DOHH2 (cell line): ENCODE results near the gene CLEC18B.

Source experiments
- EZH2phosphoT487 ChIP-seq: fragments of 200-600 bp; sonication (generic); IDR thresholded peaks from 2 replicates; pipeline ENCODE4 v1.6.1; 2017; ENCODE audit warnings: borderline replicate concordance, mild to moderate bottlenecking, antibody characterized with exemption, low read length, moderate library complexity, mixed read lengths
- TF ChIP-seq, protein P1 (sequence below): fragments of 200-600 bp; sonication (generic); IDR thresholded peaks from one replicate; pipeline ENCODE4 v1.5.1; 2014; ENCODE audit warnings: antibody characterized with exemption, mild to moderate bottlenecking, low read depth, low read length; ENCODE audit not compliant: poor library complexity, severe bottlenecking

DNA sequence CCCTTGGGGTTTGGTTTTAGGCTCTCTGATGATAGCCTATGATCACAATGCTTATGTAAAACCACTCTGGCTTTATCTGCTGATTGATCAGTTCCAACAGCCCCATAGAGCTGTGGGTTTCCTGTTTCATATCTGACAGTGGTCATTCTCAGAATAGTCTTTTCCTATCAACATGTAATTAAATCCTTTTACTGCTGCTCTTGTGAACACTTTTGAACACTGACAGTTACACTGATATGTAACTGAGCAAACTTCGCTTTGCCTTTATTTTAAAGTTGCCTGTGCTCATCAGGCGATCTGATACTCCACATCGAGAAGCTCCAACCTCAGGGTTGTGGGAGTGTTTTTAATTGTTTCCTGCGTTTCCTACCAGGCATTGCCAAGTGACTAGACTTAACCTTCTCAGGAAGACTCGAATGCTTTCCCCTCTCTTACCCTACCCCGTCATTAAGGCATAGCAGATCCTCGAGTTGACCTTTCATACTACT lies 17.3 kb upstream of the CLEC18B start:
- TF ChIP-seq, protein P1, sequence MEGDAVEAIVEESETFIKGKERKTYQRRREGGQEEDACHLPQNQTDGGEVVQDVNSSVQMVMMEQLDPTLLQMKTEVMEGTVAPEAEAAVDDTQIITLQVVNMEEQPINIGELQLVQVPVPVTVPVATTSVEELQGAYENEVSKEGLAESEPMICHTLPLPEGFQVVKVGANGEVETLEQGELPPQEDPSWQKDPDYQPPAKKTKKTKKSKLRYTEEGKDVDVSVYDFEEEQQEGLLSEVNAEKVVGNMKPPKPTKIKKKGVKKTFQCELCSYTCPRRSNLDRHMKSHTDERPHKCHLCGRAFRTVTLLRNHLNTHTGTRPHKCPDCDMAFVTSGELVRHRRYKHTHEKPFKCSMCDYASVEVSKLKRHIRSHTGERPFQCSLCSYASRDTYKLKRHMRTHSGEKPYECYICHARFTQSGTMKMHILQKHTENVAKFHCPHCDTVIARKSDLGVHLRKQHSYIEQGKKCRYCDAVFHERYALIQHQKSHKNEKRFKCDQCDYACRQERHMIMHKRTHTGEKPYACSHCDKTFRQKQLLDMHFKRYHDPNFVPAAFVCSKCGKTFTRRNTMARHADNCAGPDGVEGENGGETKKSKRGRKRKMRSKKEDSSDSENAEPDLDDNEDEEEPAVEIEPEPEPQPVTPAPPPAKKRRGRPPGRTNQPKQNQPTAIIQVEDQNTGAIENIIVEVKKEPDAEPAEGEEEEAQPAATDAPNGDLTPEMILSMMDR, result no peak
- no peak for TF ChIP-seq EZH2phosphoT487
